A549 (cell line): ENCODE data around the gene GLS.

ENCODE experiments used
- ATOH8 ChIP-seq: fragments of 250-450 bp; sonication (Bioruptor Pico); IDR thresholded peaks from 2 replicates; pipeline ENCODE4 v1.5.0; 2020; ENCODE audit warnings: low read depth, mild to moderate bottlenecking, moderate library complexity
- CHD2 ChIP-seq: fragments of 150-350 bp; IDR thresholded peaks from 2 replicates; pipeline ENCODE4 v1.6.1; 2014; ENCODE audit warnings: low read length; ENCODE audit not compliant: partially characterized antibody
- CHD4 ChIP-seq: fragments of 200-600 bp; sonication (generic); IDR thresholded peaks from 2 replicates; pipeline ENCODE4 v1.6.1; 2016; ENCODE audit warnings: antibody characterized with exemption, mild to moderate bottlenecking, borderline replicate concordance
- CTCF ChIP-seq: fragments of >200 bp; sonication (Bioruptor Twin); formaldehyde crosslinking; IDR thresholded peaks from 3 replicates; pipeline ENCODE4 v1.5.1; 2016
- EP300 ChIP-seq, 2 experiments: fragments of >200 bp; sonication (Bioruptor Twin); formaldehyde crosslinking; IDR thresholded peaks; 2 replicates in 1 of 2; 3 replicates in 1 of 2; pipeline ENCODE4 v1.6.1; 2016 to 2017
- GATA3 ChIP-seq: IDR thresholded peaks from 2 replicates; pipeline ENCODE4 v1.6.1; 2012; ENCODE audit warnings: borderline replicate concordance
- MYC ChIP-seq: IDR thresholded peaks from 2 replicates; pipeline ENCODE4 v1.6.1; 2012; ENCODE audit warnings: mild to moderate bottlenecking, inconsistent platforms, low read length, improper control_type of control experiment, borderline replicate concordance
- POLR2A ChIP-seq: IDR thresholded peaks from 2 replicates; pipeline ENCODE4 v1.6.1; 2012; ENCODE audit warnings: mild to moderate bottlenecking, low read length
- REST ChIP-seq: fragments of 200-600 bp; sonication (generic); IDR thresholded peaks from 2 replicates; pipeline ENCODE4 v1.6.1; 2016; ENCODE audit warnings: antibody characterized with exemption, mild to moderate bottlenecking, moderate library complexity

DNA sequence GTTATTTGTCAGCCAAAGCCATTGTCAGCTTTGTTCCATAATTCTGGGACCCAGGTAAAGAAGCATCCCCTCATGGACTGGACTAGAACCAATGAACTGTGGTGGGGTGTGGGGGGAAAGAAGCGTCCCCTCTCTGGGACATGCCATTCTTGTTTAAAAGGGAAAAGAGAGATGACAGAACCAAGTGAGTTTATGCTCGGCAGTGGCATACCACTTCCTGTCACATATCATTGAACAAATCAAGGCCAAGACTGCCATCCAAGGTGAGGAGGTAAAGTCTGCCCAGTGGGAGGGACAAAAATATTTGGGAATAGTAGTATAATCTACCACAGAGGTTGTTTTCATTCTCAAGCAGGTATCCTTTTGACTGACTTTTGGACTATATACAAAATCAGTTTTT lies 4.7 kb upstream of the GLS start:
- TF ChIP-seq POLR2A (no peak), REST (no peak), CHD2 (no peak), CTCF (no peak), EP300 (IDR thresholded peaks at IDR 0.05) (no peak), ATOH8 (CRISPR knock-in tag) (no peak), CHD4 (no peak), GATA3 (no peak), MYC (no peak)
